HG03565 (cell line): ENCODE data around the gene ARID3B.
A peak's percentile ranks its signal among the peaks of the same experiment; 100 is the strongest.
"Not testable (repeated sequence)": the region's sequence is repeated elsewhere in the genome, so short reads cannot be mapped to it uniquely, and the experiment has no call there.

Experiments
- ATAC-seq: cut with Tn5 transposase; IDR thresholded peaks from one replicate; pipeline ENCODE4 v1.9.1; 2021; ENCODE audit warnings: mild to moderate bottlenecking, moderate library complexity; ENCODE audit not compliant: unreplicated experiment

ARID3B gene, protein sequence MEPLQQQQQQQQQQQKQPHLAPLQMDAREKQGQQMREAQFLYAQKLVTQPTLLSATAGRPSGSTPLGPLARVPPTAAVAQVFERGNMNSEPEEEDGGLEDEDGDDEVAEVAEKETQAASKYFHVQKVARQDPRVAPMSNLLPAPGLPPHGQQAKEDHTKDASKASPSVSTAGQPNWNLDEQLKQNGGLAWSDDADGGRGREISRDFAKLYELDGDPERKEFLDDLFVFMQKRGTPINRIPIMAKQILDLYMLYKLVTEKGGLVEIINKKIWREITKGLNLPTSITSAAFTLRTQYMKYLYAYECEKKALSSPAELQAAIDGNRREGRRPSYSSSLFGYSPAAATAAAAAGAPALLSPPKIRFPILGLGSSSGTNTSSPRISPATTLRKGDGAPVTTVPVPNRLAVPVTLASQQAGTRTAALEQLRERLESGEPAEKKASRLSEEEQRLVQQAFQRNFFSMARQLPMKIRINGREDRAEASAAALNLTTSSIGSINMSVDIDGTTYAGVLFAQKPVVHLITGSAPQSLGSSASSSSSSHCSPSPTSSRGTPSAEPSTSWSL

DNA sequence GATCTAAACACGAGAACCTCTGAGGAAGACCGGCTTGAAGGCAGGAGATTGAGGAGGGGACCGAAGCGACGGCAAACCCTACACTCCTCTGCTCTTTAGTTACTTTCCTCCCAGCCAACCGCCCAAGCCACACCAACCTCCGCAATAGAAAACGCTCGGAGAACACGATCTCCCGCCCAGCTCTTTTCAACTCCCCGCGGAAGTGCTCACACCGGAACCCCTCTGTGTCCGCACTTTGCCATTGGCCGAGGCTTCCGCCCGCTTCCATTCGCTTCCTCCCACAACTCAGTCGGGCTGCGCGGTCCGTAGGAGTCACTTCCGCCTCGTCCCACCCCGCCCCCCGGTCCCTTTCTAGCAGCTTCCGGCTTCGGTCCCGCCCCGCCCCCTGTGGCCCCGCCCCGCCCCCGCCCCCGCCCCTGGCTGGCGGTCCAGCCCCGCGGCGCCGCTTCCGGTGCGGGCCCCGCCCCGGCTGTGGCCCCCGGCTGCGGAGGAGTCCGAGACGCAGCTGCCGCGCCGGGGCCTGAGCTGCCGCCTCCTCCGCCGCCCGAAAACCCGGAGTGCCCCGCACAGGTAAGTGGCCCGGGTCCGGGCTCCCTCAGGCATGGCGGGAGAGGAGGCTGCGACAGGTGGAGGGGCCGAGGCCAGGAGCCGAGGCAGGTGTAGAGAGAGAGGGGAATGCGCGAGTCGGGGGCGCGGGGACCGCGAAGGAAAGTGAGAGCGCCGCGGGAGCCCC is at the start of gene ARID3B:
ARID3B (plus strand) TSS at position 460 of the 733 bp plus-strand sequence. CDS start 2,717 bp downstream, outside the sequence.
- peak; percentile 73 for ATAC-seq

DNA sequence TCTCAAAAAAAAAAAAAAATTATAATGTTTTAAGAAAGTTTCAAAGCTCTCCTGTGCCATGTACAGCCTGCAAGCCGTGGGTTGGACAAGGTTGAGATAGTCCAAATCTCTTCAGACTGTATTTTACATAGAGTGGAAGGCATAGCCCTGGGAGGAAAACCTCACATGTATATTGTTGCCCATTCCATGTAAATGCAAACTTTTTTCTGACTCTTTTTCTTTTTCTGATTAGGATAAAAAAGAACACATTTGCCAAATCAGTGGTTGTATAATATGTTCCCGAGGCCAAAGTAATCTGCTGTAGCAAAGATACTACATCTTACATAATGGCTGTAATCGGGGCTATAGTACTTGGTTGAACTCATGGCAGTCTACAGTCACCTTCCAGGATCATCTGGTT is 44.4 kb upstream of the ARID3B start:
- ATAC-seq, result no peak

DNA sequence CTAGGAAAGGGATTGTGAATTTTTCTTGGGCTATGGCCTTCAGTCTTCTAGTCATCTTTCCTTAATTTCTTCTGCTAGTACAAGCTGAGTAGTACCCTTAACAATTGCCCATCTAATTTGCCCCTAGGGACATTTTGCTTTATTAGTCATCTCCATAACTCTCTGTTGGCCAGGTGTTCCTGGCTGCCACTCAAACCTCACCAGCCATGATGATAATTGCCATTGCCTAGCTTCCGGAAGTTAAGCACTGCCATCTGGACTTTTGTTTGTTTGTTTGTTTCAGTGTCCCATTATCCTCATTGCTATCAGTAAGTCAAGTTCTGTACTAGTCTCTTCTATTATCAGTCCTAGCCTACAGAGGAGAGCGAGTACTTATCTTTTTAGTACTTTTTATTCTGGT is 43.4 kb upstream of the ARID3B start:
- ATAC-seq, result no peak

DNA sequence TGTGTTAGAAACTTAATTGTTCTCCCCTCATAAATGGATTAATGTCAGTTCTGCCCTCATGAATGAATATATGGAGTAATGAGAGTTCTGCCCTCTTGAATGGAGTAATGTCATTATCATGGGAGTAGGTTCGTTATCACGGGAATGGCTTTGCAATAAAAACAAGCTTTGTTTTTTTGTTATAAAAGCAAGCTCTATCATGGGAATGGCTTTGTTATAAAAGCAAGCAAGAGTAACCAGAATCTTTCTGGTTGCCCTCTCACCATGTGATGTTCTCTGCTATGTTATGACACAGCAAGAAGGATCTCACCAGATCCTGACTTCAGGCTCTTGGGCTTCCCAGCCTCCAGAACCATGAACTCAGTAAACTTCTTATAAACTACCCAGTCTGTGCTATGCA is 41.7 kb upstream of the ARID3B start:
- ATAC-seq, result no peak

DNA sequence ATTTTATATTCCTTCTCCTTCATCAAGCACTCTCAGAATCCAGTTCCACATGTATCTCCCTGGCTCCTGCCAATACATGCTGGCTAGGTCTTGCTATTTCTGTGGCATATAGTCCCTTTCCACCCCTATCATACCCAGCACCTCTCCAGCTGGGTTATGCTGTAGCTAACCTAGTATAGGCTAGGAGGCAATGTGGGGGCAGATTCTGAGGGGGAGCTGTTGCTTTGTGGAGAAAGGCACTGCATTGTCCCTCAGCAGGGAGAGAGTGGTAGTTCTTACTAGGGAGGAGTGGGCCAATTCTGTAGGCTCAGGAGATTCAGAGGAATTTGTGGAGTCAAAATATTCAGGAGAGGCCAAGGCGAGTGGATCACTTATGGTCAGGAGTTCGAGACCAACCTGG is 40.6 kb upstream of the ARID3B start:
- ATAC-seq, result no peak

DNA sequence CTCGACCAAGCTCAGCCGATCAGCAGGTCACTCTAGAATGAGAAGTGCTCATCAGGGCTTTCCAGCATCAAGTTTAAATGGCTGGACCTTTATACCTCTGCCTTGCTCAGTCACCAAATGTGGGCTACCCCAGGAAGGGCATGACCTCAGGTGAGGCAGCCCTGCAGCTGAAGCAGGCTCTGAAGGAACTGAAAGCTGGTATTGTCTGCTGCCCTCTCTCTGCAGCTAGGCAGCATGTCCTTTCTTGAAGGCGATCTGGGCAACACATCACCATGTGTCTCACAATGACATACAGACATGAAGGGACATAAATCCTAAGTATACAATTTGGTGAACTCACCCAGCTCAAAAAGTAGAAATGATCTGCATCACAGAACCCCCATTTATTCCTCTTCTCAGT is 38.7 kb upstream of the ARID3B start:
- ATAC-seq, result no peak

DNA sequence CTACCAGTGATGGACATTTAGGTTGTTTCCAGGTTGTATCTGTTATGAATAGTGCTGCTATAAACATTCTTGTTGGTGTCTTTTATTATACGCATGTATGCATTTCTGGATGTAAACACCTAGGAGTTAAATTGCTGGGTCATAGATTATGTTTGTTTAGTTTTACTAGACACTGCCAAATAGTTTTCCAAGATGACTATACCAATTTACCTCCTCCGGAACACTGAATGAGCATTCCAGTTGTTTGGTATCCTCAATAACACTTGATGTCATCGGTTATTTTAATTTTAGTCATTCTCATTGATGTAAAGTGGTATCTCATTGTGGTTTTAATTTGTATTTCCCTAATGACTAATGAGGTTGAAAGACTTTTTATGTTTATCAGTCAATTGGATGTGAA is 36.6 kb upstream of the ARID3B start:
- no peak for ATAC-seq

DNA sequence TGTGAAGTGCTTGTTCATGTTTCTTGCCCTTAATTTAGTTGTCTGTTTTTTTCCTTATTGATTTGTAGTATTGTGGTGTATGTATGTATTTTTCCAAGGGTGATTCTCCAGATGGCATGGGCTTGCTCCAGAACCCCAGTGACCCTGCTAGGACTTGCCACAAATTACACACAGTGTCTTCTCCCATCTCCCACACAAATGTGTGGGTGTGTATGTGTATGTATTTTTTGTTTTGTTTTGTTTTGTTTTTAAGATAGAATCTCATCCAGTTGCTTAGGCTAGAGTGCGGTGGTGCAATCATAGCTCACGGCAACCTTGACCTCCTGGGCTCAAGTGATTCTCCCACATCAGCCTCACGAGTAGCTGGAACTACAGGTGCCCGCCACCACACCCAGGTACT is 36.2 kb upstream of the ARID3B start:
- no peak for ATAC-seq

DNA sequence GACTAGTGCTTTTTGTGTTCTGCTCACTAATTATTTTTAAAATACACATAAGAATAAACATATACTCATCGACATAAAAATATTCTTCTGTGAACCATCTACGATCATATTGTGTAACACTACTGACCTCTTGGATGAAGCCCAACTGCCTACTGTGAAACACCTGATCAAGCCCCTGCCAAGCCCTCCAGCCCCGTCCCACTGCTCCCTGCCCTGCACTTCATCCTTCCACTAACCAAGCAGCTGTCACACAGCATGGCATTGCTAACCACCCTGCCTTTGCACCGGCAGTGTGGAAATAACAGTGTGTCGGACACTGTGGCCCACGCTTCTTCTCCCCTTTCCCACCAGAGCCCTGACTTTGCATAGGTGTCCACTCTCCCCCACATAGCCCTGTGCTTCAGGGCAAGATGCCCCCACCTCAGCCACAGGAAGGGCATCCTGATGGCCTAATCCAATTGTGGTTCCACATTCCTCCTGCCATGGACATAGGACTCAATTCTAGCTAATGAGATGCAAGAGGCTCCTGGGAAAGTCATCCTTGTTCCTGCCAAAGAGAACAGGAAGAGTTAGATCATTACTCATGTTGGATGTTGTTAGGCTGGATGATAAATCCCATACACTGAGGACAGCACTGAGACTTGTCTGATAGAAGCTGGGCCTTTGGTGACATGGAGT is 35.0 kb upstream of the ARID3B start:
- ATAC-seq, result no peak

DNA sequence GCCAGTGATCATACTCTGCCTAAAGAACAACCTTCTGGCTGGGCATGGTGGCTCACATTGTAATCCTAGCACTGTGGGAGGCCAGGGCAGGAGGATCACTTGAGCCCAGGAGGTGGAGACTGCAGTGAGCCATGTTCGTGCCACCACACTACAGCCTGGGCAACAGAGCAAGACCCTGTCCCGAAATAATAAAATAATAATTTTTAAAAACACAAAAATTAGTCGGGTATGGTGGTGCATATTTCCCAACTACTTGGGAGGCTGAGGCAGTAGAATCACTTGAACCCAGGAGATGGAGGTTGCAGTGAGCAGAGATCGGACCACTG is 34.5 kb upstream of the ARID3B start:
- no peak for ATAC-seq

DNA sequence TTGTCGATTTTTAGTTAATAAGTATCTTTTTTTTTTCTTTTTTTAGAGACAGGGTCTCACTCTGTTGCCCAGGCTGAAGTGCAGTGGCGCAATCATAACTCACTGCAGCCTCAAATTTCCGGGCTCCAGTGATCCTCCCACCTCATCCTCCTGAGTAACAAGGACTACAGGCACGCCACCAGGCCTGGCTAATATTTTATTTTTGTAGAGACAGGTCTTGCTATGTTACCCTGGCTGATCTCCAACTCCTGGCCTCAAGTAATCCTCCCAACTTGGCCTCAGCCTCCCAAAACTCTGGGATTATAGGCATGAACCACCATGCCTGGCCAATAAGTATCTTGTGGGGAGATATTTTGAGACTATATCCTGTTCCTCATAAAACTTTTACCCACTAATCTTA is 29.4 kb upstream of the ARID3B start:
- ATAC-seq, result peak; percentile 17

DNA sequence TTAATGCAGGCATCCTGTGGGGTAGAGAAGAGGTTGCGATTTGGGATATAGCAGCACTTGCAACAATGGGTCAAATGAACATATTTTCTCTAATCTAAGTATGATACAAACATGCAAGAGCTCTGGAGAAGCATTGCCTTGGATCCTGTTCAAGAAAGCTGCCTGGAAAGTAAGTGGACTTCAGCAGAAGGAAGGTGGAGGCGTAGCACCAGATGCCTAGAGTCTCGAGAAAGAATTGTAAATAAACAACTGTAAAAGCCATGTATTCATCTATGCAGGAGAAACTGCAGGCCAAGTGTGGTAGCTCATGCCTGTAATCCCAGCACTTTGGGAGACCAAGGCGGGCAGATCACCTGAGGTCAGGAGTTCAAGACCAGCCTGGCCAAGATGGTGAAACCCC is 27.0 kb upstream of the ARID3B start:
- ATAC-seq, result not testable (repeated sequence)

DNA sequence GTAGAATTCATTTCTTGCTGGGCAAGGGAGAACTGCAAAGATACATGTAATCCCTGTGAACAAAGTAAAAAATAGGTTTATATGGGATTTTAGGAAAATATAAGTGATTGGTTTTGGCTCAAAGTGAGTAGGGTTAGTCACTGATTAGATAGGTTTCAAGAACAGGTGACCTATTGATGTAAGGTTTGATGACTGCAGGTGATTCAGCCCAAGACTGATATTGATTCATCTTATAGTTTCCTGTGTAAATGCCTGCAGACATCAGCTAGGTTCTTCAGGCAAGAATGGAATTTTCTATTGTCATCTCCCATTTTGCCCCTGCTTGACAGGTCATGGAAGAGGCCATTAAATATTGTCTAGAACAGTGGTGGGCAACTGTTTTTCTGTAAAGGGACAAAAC is 23.9 kb upstream of the ARID3B start:
- no peak for ATAC-seq

DNA sequence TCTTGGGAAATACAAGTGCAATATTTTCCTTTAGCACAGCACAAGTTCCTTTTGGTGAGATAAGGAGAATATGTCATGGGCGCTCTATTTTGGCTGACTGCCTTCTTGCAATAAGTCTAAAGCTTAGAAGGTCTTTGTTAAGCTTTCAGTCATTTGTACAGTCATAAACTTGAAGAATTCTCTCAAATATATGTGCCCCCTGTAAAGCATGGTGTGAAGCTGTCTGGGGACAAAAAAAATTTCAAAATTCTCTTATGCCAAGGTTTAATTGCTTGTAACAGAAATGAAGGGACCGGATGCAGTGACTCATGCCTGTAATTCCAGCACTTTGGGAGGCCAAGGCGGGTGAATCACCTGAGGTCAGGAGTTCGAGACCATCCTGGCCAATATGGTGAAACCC is 21.7 kb upstream of the ARID3B start:
- no peak for ATAC-seq

DNA sequence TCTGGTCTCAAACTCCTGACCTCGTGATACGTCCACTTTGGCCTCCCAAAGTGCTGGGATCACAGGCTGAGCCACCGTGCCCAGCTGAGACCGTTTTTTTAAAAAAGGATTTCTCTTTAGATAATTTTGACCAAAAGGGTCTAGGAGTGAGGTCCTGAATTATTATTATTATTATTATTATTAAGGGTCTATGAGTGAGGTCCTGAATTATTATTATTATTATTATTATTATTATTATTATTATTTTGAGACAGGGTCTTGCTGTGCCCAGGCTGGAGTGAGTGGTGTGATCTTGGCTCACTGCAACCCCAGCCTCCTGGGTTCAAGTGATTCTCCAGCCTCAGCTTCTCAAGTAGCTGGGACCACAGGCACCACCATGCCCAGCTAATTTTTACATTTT is 20.6 kb upstream of the ARID3B start:
- ATAC-seq, result no peak

DNA sequence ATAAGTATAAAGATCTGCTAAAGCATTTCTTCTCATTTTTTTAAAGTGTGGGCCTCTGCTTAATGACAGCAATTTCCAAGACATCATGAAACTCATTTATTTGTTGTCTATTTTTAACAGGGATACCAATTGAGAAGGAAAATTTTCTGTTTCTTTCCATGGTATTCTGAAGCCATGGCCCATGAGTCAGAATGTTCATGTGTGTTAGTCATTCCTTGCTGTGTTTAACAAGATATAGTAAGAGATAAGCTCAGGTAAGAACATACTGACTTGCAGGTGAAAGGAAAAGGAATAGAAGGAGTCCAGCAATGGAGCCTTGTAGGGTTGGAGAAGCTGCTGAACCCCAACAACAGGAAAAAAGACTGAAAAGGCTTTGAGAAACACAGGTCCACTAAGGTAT is 17.0 kb upstream of the ARID3B start:
- no peak for ATAC-seq

DNA sequence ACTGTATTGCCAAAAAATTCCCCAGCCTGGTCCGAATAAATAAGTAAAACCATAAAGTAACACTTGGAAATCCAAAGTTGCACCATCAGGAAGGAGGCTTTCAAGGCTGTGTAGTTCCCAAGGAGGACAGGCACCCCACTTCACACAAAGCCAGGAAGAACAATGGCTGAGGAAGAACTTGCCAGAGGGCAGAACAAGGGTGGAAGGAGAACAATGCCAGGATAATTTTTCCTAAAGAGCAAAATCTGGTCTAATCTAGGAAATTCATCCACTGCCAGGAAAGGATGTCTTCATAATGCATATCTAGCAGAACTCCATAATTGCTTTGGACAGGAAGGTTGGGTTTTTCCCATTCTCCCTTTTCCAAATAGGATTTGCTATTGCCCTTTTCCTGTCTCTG is 15.7 kb upstream of the ARID3B start:
- no peak for ATAC-seq

DNA sequence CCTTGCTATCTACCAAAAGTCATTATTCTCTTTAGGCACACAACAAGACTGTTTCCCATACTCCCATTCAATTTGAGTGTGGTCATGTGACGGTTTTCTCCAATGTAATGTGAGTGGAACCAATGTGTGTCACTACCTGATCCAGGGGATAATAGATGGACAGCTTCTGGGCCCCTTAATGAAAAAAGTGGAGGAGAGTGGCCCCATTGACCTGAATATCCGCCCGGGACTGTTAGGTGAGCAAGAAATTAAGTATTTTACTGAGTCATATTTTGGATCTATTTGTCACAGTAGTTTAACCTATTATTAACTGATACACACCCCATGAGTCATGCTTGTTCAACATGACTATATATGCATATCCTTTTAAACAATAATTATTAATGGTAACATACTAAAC is 15.1 kb upstream of the ARID3B start:
- ATAC-seq, result no peak

DNA sequence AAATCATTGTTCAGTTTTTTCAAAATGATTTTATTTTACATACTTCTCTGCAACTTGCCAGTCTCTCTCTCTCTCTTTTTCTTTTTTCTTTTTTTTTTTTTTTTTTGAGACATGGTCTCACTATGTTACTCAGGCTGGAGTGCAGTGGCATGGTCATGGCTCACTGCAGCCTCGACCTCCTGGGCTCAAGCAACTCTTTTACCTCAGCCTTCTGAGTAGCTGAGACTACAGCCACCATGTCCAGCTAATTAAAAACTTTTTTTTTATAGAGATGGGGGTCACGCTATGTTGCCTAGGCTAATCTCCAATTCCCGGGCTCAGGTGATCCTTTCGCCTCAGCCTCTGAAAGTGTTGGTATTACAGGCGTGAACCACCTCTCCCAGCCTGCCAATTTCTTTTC is 12.1 kb upstream of the ARID3B start:
- no peak for ATAC-seq

DNA sequence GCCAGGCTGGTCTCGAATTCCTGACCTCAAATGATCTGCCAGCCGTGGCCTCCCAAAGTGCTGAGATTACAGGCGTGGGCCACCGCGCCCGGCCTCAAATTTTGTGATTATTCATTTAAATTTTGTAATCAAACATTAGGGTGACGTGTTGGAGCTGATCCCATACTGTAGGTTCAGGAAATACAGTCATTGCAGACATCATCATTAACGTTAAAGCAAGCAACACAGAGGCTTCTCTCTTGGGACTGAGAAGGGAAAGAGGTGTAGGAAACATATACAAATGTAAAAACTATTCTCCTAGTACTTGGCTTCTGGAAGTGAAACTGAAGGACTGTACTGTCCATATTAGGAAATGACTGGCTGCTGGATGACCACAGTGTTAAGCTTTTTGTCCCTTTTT is 11.1 kb upstream of the ARID3B start:
- no peak for ATAC-seq

DNA sequence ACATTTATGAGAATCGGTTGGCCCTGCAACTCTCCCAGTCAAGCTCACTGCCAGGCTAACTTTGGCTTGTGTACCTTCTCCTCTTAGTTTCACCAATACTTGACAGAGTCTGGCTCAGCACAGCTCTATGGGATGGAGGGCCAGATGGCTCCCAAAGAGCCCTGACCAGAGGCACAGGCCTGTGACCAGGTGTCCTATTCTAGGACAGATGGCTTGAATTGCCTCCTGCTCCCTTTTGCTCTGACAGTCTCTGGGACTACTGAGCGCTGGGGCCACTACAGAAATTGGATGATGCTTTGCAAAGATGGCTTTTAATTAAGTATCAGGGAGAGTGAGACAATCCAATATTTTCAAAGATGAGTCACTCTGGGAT is 10.3 kb upstream of the ARID3B start:
- no peak for ATAC-seq
